ENCODE measurements around the gene PCDHA10.
"Not testable (repeated sequence)": the region's sequence is repeated elsewhere in the genome, so short reads cannot be mapped to it uniquely, and the experiment has no call there.

PCDHA10 gene

GRCh38 chr5:140842798-140843733, 12.6 kb upstream of the PCDHA10 start:
- no peak overlapping the region for H3K4me3 ChIP-seq
- no peak for TF ChIP-seq Cebpa-rat (IDR thresholded peaks at IDR 0.05)

DNA sequence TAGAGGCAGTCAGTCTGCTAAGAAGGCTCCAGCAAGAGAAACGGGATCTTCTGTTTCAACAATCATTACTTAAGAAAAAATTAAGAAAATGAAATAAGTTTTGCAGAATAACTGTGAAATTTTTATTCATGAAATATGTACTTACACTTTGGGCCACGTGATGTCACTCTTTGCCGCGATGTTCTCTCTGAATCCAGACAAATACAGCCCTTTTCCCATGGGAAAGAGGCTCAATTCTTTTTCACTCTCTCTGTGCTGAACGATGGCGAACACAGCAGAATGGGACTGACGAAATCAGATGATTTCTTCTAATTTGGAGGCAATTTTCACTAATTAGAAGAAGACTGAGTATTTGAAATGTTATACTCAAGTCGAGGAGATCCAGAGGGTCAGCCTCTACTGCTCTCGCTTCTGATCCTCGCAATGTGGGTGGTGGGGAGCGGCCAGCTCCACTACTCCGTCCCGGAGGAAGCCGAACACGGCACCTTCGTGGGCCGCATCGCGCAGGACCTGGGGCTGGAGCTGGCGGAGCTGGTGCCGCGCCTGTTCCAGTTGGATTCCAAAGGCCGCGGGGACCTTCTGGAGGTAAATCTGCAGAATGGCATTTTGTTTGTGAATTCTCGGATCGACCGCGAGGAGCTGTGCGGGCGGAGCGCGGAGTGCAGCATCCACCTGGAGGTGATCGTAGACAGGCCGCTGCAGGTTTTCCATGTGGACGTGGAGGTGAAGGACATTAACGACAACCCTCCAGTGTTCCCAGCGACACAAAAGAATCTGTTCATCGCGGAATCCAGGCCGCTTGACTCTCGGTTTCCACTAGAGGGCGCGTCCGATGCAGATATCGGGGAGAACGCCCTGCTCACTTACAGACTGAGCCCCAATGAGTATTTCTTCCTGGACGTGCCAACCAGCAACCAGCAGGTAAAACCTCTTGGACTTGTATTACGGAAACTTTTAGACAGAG, 7.3 kb upstream of the PCDHA10 start, which contains the start of gene PCDHA9:
Gene PCDHA9 (plus strand): TSS at position 244 of the 964 bp plus-strand sequence. CDS start 114 bp downstream, at position 358.
- not testable (repeated sequence) for H3K36me3 ChIP-seq, H3K4me1 ChIP-seq, H3K4me2 ChIP-seq, H3K27me3 ChIP-seq, H3K9ac ChIP-seq, H4K20me1 ChIP-seq, H3K4me3 ChIP-seq, H3K27ac ChIP-seq
- peaks cover 24% of the 10 kb centered on the region for H3K9me3 ChIP-seq

More at GRCh38 chr5:140842798-140843733, 12.6 kb upstream of the PCDHA10 start:
- H3K9me3 ChIP-seq = peaks cover 20% of the 10 kb centered on the region
- no peaks in the 10 kb centered on the region for H4K20me1 ChIP-seq
- H3K36me3 ChIP-seq = no peaks in the 10 kb centered on the region
- H3K4me1 ChIP-seq = no peaks in the 10 kb centered on the region
- no peak overlapping the region for H3K9ac ChIP-seq
- H3K27ac ChIP-seq = no peak overlapping the region
- H3K4me2 ChIP-seq = no peak overlapping the region
- H3K27me3 ChIP-seq = no peaks in the 10 kb centered on the region

DNA sequence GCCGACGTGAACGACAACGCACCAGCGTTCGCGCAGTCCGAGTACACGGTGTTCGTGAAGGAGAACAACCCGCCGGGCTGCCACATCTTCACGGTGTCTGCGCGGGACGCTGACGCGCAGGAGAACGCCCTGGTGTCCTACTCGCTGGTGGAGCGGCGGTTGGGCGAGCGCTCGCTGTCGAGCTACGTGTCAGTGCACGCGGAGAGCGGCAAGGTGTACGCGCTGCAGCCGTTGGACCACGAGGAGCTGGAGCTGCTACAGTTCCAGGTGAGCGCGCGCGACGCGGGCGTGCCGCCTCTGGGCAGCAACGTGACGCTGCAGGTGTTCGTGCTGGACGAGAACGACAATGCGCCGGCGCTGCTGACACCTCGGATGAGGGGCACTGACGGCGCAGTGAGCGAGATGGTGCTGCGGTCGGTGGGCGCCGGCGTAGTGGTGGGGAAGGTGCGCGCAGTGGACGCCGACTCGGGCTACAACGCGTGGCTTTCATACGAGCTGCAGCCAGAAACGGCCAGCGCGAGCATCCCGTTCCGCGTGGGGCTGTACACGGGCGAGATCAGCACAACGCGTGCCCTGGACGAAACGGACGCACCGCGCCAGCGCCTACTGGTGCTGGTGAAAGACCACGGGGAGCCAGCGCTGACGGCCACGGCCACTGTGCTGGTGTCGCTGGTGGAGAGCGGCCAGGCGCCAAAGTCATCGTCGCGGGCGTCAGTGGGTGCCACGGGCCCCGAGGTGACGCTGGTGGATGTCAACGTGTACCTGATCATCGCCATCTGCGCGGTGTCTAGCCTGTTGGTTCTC, 5.7 kb upstream of the PCDHA10 start:
- not testable (repeated sequence) for H3K27me3 ChIP-seq, H3K4me2 ChIP-seq, H3K36me3 ChIP-seq, H4K20me1 ChIP-seq, H3K4me1 ChIP-seq, H3K27ac ChIP-seq, H3K9ac ChIP-seq, H3K4me3 ChIP-seq
- H3K9me3 ChIP-seq = peaks cover 23% of the 10 kb centered on the region

DNA sequence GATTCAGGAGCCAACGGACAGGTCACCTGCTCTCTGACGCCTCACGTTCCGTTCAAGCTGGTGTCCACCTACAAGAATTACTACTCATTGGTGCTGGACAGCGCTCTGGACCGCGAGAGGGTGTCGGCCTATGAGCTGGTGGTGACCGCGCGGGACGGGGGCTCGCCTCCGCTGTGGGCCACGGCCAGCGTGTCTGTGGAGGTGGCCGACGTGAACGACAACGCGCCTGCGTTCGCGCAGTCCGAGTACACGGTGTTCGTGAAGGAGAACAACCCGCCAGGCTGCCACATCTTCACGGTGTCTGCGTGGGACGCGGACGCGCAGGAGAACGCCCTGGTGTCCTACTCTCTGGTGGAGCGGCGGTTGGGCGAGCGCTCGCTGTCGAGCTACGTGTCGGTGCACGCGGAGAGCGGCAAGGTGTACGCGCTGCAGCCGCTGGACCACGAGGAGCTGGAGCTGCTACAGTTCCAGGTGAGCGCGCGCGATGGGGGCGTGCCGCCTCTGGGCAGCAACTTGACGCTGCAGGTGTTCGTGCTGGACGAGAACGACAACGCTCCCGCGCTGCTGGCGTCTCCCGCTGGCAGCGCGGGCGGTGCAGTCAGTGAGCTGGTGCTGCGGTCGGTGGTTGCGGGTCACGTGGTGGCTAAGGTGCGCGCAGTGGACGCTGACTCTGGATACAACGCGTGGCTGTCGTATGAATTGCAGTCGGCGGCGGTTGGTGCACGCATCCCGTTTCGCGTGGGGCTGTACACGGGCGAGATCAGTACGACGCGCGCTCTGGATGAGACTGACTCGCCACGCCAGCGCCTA, 1.7 kb downstream of the PCDHA10 start:
- no peaks in the 10 kb centered on the region for H3K27me3 ChIP-seq
- H3K36me3 ChIP-seq = no peaks in the 10 kb centered on the region
- H3K9me3 ChIP-seq = peaks cover 39% of the 10 kb centered on the region
- no peak overlapping the region for H3K4me3 ChIP-seq
- no peak overlapping the region for H3K27ac ChIP-seq
- H3K4me1 ChIP-seq = no peaks in the 10 kb centered on the region
- no peaks in the 10 kb centered on the region for H4K20me1 ChIP-seq
- no peak for TF ChIP-seq Cebpa-rat (IDR thresholded peaks at IDR 0.05)
- H3K4me2 ChIP-seq = no peak overlapping the region
- no peak overlapping the region for H3K9ac ChIP-seq

DNA sequence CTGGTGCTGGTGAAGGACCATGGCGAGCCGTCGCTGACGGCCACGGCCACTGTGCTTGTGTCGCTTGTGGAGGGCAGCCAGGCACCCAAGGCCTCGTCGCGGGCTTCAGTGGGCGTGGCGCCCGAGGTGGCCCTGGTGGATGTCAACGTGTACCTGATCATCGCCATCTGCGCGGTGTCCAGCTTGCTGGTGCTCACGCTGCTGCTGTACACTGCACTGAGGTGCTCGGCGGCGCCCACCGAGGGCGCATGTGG, 2.2 kb downstream of the PCDHA10 start:
- Histone ChIP-seq H3K4me3 (no peak overlapping the region), H3K36me3 (no peaks in the 10 kb centered on the region), H3K4me2 (no peak overlapping the region), H3K9me3 (peaks cover 45% of the 10 kb centered on the region), H3K9ac (no peak overlapping the region), H4K20me1 (no peaks in the 10 kb centered on the region), H3K27me3 (no peaks in the 10 kb centered on the region), H3K4me1 (no peaks in the 10 kb centered on the region), H3K27ac (no peak overlapping the region)
- TF ChIP-seq Cebpa-rat (IDR thresholded peaks at IDR 0.05) = no peak

DNA sequence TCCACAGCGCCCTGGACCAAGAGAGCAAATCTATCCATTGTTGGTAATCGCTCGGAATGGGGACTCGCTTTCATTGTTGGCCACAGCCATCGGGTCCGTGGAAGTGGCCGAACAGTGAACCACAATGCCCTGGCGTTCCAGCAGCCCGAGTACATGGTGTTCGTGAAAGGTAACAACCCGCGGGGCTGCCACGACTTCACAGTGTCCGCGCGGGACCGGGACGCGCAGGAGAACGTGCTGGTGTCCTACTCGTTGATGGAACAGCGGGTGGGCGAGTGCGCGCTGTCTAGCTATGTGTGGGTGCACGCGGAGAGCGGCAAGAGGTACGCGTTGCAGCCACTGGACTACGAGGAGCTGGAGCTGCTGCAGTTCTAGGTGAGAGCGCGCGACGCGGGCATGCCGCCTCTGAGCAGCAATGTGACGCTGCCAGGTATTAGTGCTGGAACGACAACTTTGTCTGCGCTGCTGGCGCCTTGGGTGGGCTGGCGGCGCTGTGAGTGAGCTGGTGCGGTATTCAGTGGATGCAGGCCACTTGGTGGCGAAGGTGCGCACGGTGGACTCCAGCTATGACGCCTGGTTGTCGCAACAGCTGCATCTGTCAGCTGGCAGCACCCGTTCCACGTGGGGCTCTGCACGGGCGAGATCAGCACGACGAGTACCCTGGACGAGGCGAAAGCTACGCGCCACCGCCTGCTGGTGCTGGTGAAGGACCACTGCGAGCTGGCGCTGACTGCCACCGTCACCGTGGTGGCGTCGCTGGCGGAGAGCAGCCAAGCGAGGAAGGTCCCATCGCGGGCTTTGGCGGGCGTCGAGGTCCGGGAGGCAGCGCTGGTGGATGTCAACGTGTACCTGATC, 7.0 kb downstream of the PCDHA10 start:
- Histone ChIP-seq H4K20me1 (no peaks in the 10 kb centered on the region), H3K9me3 (peaks cover 33% of the 10 kb centered on the region), H3K27ac (no peak overlapping the region), H3K36me3 (no peaks in the 10 kb centered on the region), H3K4me2 (no peak overlapping the region), H3K27me3 (no peaks in the 10 kb centered on the region), H3K4me3 (no peak overlapping the region), H3K9ac (no peak overlapping the region), H3K4me1 (no peaks in the 10 kb centered on the region)
- no peak for TF ChIP-seq Cebpa-rat (IDR thresholded peaks at IDR 0.05)

- no peaks in the 10 kb centered on the region for H4K20me1 ChIP-seq
- no peaks in the 10 kb centered on the region for H3K27me3 ChIP-seq
- peaks cover 29% of the 10 kb centered on the region for H3K9me3 ChIP-seq
- no peaks in the 10 kb centered on the region for H3K4me1 ChIP-seq
- H3K27ac ChIP-seq = no peak within 1 kb of the TSS
- H3K36me3 ChIP-seq = no peaks in the 10 kb centered on the region
- no peak within 1 kb of the TSS for H3K4me2 ChIP-seq
- no peak within 1 kb of the TSS for H3K4me3 ChIP-seq
- no peak within 1 kb of the TSS for H3K9ac ChIP-seq
- TF ChIP-seq Cebpa-rat (IDR thresholded peaks at IDR 0.05) = no peak
These were observed 13.2 kb downstream of the PCDHA10 start, which contains the start of gene PCDHA11 for GRCh38 chr5:140868721-140869554. PCDHA11 (plus strand) TSS chr5:140868957; CDS start chr5:140869104, 147 bp downstream.

DNA sequence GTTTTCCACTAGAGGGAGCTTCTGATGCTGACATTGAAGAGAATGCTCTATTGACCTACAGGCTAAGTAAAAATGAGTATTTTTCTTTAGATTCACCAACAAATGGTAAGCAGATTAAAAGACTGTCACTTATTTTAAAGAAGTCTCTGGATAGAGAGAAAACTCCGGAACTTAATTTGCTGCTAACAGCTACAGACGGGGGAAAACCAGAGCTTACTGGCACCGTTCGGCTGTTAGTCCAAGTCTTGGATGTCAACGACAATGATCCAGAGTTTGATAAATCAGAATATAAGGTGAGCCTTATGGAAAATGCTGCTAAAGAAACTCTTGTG, 13.8 kb downstream of the PCDHA10 start:
- no peaks in the 10 kb centered on the region for H4K20me1 ChIP-seq
- no peak overlapping the region for H3K27ac ChIP-seq
- no peaks in the 10 kb centered on the region for H3K4me1 ChIP-seq
- no peak overlapping the region for H3K9ac ChIP-seq
- no peaks in the 10 kb centered on the region for H3K27me3 ChIP-seq
- no peak overlapping the region for H3K4me3 ChIP-seq
- H3K9me3 ChIP-seq = peaks cover 29% of the 10 kb centered on the region
- no peaks in the 10 kb centered on the region for H3K36me3 ChIP-seq
- no peak overlapping the region for H3K4me2 ChIP-seq
- no peak for TF ChIP-seq Cebpa-rat (IDR thresholded peaks at IDR 0.05)

All from BLaER1 (cell line).